ENCODE measurements around the gene FHIT.
"Not testable (repeated sequence)": the region's sequence is repeated elsewhere in the genome, so short reads cannot be mapped to it uniquely, and the experiment has no call there.

FHIT gene

DNA sequence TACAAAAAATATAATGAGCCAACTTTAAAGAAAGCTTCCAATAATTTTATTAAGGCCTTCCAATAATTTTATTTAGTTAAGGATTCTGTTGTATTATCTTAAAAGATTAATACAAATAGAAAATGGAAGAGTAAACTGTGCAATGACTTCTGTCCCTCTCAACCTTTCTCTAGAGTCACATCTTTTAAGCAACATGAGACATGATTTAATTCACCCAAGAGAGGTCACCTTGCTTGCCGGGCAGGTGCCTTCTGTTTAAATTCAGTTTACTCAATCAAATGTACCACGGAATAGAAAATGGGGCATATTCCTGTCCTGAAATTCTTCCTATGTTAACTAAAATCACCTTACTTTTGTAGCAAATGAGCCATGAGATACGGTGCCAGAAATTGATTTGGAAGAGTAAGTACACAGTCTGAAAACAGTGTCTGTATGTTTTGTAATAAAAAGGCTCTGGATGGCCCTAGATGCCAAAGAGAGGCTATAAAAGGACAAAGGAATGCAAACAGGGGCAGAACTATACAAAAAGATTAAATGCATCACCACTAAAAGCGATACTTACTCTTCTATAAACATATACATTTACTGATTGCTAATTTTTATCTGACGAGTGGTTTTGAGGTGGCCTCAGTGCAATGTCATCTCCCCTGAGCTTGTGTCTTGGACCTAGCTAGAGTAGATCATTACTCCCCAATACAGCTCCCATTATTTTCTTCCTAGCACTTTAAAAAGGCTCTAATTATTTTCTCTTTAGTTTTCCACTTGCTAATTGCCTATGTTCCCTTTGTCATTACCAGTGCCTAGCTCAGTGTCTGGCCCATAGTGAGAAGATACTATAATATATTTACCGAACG lies 134.0 kb downstream of the FHIT start:
- in situ Hi-C loops (cut with MboI; ENCODE audit: low sequenced_read_pairs) = no loop called here

DNA sequence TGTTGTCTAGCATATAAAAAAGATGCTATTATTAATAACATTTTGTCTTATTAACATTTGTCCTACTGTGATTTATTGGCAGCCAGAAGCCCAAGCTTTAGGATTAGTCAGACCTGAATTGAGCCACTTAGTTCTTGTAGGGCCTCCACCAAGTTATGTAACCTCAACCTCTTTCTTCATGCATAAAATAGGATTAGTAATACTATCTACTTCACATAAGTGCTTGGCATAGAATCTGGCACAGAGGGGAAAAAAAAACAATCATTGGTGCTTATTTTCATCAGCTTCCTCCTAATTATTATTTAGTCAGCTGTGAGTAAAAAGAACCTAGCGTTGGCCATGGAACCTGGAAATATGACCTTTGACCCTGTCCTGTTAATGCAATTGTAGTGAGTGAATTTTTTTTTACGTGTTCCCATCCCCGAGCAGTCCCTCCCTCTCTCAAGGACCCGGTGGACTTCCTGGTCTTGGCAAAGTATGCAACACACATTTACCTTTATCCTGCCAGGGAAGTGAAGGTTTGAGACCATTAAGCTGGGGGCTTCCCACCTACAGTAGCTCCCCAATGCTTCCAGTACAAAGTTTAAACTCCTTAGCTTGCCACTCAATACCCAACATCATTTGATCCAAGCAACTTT lies 136.8 kb downstream of the FHIT start:
- in situ Hi-C loops (cut with MboI; ENCODE audit: low sequenced_read_pairs) = no loop called here

DNA sequence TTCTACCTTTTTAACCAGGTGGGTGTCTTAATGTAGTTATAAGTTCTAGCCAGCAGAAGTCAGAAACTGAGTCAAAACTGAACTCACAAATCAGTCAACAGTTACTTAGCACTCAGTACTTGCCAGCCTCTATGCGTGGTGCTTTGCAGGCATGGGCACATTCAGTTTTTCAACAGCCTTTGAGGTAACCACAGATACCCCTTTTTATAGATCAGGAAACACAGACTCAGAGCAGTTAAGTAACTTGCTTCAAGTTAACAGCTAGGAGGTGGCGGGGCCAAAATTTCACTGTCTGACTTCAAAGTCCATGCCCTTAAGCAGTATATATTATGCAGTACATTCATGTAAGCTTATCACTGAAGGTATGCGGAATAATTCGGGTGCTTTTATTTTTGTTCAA lies 139.4 kb downstream of the FHIT start:
- in situ Hi-C loops (cut with MboI; ENCODE audit: low sequenced_read_pairs) = no loop called here

DNA sequence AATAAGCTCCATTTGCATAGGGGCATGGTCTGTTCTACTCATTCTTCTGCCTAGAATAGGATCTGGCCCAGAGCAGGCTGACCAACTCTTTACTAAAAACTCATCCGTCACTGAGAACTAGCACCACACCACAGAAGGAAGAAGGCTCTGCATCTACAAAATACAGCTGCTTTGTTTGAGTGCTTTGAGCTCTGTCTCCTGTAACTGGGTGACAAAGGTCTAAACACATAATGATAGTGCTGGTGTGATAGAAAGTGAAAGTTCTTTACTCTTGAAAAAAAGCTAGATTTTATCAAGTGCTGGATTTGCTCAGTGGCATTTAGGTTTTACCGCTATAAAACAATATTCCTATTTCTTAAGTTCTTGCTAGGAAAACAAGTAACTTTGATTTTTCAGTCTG lies 140.7 kb downstream of the FHIT start:
- in situ Hi-C loops (cut with MboI; ENCODE audit: low sequenced_read_pairs) = no loop called here

DNA sequence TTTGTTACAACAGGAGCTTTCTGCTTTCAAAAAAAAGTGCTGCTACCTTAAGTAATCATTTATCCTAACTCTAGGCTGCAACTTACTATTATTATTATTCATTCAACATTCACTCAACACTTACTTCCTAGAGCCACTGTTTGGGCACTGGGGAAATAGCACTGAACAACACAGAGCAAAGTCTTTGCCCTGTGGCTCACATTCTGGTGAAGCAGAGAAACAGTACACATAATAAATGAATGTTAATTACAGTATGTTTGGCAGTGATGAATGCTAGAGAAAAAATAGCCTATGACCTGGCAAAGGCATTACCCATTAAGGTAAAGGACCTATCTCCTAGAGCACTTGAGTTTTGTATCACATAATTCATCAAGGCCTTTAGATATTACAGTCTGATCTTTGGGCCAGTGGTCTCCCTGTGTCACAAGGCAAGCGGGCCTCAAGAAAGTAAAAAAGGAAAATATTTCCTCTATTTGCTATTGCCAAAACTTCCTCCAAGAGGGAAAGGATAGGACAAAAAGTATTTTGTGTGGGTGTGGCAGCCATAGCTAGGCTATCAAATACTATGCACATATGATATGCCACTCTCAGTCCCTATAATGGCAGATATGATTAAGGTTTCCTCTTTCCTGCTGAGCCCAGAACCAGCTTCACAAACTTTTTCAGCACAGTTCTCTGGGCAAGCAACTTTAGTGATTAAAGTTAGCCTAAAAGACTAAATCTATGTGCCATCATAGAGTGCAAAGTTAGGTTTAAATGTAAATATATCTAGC lies 142.8 kb downstream of the FHIT start:
- in situ Hi-C loops (cut with MboI; ENCODE audit: low sequenced_read_pairs) = no loop called here

DNA sequence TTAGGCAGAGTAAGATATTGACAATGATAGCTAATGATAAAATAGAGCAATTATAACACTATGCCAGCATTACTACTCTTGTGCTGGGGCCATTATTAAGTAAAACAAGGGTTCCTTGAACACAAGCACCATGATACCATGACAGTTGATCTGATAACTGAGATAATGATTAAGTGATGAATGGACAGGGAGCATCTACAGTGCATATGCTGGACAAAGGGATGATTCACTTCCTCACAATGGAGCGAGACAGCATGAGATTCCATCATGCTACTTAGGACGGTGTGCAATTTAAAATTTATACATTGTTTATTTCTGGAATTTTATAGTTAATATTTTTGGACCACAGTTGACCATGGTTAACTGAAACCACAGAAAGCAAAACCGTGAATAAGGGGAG lies 156.6 kb downstream of the FHIT start:
- in situ Hi-C loops (cut with MboI; ENCODE audit: low sequenced_read_pairs) = no loop called here

DNA sequence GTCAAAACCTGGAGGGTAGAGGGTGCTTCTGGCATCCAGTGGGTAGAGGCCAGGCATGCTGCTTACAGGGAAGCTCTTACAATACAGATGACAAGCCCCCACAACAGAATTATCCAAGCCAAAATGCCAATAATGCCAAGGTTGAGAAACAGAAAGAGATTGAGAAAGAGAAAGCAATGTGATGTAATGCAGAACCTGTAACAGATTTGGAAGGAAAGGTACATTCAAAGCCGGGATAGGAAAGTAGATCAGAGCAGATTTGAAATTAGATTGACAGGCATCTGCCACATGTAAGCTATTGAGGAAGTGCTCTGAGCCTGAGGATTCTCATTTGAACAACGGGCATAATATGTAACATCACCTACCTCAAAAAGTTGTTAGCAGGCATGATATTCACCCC lies 157.9 kb downstream of the FHIT start:
- in situ Hi-C loops (cut with MboI; ENCODE audit: low sequenced_read_pairs) = no loop called here

DNA sequence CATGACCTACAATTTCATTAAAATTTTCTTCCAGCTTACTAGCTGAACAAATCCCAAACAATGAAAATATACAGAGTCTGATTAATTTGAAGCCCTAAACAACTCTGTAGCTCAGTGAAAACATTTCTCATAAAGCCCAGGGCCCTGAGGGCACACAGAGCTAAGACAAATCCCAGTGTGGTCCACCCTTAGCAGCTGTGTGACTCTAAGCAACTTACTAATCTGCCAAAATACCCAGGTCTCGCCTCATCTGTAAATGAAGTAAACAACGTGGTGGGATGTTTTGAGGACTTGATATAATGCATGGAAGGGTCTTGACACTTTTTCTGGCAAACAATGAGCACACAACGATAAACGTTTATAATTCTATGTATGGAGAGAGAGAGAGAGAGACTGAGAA lies 158.4 kb downstream of the FHIT start:
- in situ Hi-C loops (cut with MboI; ENCODE audit: low sequenced_read_pairs) = no loop called here

DNA sequence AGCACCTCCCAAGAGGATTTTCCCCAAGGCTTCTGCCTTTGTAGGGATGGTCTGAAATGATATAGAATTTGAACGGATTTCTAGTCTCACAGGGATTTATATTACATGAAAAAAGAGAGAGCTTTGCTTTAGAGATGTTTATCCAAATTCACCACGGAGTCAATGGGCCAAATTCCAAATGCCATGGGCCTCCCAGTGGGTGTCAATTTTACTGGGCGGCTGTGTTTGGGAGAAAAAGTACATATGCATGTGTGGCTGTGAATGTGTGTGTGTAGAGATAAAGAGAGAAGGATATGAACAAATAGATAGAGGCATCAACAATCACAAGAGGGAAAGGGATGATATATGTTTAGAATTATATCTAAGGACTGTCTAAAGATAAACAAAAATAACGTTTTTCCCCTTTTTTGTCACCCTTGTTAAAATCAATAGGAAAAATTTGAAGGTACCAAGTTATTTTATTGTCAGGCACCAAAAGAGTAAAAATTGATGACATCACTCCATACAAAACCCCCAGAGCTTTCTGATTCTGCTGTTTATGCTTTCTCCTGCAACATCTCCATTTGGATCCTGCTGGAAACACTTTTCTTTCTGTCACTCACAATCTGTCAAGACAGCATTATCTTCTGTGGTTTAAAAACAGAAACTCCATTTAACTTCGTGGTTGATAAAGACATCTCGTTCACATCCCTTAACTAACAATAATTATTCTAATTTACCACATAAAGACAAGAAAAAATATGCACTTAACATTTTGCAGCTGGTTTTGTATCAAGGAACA lies 160.7 kb downstream of the FHIT start:
- in situ Hi-C loops (cut with MboI; ENCODE audit: low sequenced_read_pairs) = no loop called here

DNA sequence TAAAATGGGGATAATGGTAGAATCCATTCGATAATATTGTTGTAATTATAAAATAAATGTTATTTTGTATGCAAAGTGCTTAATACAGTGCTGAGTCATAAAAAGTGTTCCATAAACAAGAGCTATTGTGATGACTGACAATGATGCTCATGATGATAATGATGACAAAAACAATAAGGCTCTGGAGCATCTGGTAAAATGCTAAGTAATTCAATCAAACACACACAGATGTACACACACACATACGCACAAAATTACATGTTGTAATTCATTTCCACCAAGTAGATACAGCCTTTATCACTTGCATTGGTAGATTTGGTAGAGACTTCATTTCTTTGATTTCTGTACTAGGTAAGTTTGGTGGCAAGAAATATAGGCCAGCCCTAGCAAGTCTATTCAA lies 163.8 kb downstream of the FHIT start:
- in situ Hi-C loops (cut with MboI; ENCODE audit: low sequenced_read_pairs) = no loop called here

DNA sequence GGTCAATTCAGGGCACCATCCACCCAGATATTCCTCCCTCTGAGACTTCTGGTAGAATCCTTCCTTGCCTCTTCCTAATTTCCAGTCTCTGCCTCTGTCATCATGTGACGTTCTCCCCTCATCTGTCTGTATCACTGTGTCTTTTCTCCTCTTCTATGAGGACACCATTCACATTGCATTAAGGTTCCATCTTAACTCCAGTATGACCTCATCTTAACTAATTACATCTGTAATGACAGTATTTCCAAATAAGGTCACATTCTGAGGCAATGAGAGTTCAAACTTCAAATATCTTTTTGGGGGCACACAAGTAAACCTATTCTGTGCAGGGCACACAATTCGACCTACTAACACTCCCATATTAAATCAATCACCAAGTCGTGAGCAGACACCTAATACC lies 169.7 kb downstream of the FHIT start:
- in situ Hi-C loops (cut with MboI; ENCODE audit: low sequenced_read_pairs) = no loop called here

DNA sequence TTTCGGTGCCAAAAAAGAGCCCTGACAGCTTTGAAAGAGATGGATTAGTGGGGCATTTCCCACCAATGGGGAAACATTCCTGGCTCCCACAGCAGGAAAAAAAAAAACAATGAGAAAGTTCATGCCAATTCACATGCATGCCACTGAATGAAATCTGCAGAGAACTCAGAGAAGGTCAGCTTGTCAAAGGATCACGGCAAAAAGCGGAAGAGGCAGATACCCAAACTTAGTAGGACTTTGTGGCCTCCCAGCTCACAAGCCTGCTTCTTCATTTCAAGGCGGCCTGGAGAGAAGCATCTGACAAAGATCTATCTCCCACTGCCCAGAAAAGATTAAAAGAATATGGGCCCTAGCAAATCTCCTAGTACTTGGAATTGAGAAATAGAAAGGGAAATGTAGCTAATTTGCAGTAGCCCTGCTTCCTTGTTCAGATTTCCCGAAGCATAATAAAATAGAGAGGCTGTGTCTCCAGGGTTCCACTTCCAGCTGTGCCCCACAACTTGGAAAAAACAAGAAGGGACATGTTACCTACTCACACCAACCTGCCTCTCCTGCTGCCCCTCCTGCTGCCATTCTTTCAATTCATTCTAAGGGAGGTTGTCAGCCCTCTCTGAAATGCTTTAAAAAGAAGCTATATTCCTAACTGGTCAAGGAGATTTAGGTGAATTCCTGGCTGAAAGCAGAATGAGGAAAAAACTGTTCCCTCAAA lies 170.4 kb downstream of the FHIT start:
- in situ Hi-C loops (cut with MboI; ENCODE audit: low sequenced_read_pairs) = no loop called here

DNA sequence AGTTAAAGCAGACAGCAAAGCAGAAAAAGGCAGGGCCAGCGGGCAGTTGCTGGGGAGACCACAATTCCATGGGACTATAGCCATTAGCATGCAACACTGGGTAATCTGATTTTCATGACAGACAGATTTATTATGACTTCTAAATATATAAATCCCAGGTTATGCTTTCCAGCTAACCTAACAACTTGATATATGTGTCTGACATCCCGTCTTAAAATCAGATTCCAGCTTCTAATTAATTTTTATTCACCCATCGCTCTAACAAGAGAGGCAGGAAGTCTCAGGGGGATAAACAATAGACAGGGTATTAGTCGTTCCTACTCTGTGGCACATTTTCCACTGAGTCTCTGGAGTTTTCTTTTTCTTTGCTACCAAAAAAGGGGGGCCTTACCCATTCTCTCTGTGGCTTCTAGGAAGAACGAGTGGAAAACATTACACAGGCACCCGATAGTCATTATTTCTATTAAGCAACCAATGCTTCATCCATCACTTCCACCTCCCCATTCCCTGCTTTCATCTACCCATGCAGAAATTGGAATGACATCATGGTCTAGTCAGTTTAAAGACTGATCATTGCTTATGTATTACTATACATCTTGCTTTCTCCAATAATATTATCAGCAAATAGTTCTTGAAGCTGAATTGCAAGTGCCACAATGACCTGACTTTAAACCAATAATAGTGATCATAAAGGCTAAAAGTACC lies 173.1 kb downstream of the FHIT start:
- in situ Hi-C loops (cut with MboI; ENCODE audit: low sequenced_read_pairs) = no loop called here

DNA sequence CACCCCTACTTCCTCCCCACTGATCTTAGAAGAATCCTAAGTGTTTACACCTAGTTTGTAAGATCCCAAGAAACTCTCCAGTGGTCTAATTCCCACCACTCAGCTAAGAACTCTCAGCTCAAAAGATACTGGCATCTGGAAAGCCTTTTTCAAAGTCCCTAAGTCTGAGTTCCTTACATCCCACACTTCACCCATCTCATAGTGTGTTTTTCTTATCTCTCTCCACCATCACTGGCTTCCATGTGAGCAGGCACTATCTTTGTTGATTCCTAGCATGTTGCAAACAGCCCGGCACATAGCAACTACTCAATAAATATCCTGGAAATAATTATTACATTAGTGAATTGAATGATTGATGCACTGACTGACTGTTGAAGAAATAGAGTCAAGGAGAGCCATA lies 173.7 kb downstream of the FHIT start:
- in situ Hi-C loops (cut with MboI; ENCODE audit: low sequenced_read_pairs) = no loop called here

DNA sequence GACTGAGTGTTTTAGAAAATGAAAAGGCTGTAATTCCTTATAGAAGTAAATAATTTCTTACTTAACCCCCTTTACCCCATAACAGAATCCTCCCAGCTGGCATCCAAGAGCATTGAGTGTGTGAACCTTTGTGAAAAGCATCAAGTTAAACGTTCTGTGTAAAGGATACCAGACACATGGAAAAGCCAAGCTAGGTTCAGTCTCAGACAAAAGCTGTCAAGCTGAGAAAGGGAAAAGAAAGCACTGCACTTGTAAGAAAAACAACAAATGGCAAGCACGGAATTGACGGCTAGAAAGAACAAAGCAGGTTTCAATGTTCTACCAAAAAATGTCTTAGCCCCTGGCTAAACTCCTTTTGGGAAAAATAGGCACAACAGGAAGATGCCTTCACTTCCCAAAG lies 176.5 kb downstream of the FHIT start:
- in situ Hi-C loops (cut with MboI; ENCODE audit: low sequenced_read_pairs) = no loop called here

DNA sequence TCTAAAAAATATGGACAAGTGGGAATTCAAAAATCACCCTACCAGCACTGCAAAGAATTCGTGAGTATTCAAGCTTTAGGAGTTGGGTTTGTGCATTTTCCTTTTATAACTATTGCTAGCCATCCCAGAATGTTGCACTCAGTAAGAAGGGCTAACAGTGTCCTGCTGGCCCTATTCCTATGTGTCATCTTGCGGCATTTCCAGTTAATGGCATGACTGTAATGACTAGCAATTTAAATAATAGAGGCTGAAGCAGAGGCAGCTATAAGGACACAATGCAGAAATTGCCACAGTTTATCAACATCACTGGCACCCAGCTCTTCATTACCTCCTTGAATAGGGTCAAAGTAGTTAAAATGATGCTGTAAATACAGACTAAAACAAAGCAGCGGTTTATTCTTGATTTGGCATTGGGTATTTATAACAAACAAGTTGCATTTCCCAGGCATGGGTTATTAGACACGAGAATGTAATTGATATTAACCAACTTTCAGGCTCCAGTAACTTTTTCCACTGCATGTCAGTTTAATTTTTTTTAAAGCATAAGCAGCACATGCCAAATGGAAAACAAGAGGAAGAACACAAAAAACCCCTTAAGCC lies 177.6 kb downstream of the FHIT start:
- in situ Hi-C loops (cut with MboI; ENCODE audit: low sequenced_read_pairs) = no loop called here

DNA sequence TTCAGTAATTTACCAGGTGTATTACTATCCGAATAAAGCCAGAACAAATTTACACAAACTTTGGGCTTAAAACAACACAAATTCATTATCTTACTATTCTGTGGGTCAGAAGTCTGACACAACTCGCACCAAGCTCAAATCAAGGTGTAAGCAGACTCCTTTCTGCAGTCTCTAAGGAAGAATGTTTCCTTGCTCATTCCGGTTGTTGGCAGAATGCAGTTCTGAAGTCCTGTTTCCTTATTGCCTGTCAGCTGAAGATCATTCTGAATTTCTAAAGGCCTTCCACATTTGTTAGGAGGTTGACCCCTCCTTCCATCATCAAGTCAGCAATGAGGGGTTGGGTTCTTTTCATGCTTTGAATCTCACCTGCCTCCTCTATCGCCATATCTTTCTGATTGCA lies 183.2 kb downstream of the FHIT start:
- in situ Hi-C loops (cut with MboI; ENCODE audit: low sequenced_read_pairs) = no loop called here

DNA sequence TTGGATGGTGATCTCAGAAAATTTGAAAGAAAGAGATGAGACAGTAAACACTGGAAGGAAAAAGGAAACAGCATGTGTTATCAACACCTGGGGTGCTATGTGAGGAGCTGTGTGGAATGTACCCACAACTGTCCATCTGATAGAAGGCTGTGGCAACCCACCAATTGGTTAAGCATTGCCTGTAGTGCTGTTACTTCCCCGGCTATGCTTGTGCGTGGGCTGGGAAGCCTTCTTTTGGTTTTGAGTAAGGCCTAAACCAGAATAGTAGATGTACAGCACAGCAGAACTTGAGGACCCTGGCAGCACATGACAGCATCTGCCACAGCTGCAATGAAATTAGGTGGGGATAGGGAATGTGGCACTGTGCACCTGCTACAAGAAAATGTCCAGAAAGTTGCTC lies 184.5 kb downstream of the FHIT start:
- in situ Hi-C loops (cut with MboI; ENCODE audit: low sequenced_read_pairs) = no loop called here

DNA sequence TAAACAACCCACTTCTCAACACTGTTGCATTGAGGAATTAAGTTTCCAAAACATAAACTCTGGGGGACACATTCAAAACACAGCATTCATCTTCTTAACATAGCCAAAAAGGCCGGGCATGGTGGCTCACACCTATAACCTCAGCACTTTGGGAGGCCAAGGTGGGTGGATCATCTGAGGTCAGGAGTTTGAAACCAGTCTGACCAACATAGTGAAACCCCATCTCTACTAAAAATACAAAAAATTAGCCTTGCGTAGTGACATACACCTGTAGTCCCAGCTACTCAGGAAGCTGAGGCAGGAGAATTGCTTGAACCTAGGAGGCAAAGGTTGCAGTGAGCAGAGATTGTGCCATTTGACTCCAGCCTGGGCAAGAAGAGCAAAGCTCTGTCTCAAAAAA lies 185.0 kb downstream of the FHIT start:
- in situ Hi-C loops (cut with MboI; ENCODE audit: low sequenced_read_pairs) = not testable (repeated sequence)

All from HL-60/S4 treated with phorbol 12-myristate 13-acetate at 8.2 ng/mL for 4 days and 3 days (cell line).